GM21381 (cell line): ENCODE data around the gene DDR1.

Experiments used
- ATAC-seq: cut with Tn5 transposase; IDR thresholded peaks from one replicate; pipeline ENCODE4 v1.9.1; 2021; ENCODE audit warnings: mild to moderate bottlenecking, moderate library complexity; ENCODE audit not compliant: unreplicated experiment

Gene DDR1

DNA sequence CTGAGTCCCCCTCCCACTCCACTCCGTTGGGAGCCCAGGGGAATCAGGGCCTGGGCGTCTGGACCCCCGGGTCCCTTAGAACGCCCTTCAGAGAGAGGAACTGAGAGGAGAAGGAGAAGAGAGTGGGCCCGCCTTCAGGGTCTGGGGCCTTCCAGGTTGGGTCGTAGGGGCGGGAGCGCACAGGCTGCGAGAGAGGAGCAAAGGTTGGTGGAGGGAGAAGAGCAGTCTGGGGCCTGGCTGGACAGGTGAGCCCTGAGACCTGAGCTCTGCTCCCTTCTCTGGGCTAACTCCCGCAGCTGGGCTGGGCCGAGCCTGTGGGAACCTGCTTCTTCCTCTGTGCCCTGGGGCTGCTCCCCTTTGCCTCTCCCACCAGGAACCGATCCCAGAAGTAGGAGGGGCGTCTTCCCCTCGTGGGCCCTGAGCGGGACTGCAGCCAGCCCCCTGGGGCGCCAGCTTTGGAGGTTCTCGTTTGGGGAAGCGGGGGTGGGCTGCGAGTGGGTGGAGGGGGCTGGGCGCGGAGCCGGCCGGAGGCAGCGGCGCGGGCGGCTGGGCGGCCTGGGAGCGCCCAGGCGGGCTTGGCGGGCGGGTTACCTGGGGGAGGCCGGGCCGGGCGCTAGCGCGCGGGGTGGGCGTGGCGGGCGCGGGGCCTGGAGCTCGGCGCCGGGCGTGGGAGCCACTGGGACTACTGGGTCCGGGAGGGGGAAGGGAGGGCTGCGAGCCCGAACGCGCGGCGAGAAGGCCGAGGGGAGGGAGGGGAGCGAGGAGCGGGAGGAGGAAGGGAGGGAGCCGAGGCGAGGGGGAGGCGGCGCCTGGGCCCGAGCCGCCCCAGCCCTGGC lies at the start of gene DDR1:
DDR1 (plus strand) TSS at position 835 of the 836 bp plus-strand sequence. CDS start 4,211 bp downstream, outside the sequence.
- ATAC-seq: no peak

DNA sequence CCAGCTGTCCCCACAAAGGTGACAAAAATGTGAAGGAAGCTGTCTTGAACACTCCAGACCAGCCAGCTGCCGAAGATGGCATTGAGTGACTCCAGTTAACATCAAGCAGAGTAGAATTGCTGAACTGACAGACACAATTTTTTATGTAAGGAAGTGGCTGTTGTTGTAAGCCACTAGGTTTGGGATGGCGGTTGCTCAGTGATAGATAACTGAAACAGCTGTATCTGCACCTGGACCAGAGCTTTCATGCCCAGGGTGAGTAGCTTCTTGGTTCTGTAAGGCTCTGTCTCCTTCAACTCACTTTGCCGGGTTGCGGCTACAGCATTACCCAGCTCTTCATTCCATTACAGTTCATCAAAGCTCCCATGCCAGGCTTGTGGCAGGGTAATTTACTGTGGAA lies 49.7 kb upstream of the DDR1 start:
- ATAC-seq: no peak

DNA sequence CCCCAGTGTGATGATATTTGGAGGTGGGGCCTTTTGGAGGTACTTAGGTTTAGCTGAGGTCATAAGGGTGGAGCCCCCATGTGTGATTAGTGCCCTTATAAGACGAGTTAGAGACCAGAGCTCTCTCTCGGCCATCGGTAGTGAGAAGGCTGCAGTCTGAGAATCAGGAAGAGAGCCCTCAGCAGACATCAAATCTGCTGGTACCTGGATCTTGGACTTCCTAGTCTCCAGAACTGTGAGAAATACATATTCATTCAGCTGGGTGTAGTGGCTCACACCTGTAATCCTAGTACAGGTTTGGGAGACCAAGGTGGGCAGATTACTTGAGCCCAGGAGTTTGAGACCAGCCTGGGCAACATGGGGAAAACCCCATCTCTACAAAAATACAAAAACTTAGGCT lies 48.7 kb upstream of the DDR1 start:
- no peak for ATAC-seq

DNA sequence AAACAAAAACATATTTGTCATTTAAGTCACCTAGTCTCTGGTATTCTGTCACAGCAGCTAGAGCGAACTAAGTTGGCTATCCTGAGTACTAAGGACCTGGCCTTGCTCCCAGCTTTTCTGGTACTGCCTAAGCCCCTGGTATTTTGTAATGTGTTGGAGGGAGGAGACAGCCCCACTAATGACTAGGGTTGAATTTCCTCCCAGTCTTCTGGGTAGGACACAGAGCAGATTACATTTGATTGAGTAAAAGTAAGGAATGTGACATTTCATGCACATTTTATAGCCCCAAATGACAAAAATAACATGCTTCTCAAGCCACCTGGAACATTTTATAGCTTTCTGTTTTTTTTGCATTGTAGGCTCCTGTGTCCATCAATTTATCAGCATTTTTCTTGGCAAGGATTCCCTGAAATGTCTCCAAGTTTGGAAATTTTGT lies 47.9 kb upstream of the DDR1 start:
- no peak for ATAC-seq

DNA sequence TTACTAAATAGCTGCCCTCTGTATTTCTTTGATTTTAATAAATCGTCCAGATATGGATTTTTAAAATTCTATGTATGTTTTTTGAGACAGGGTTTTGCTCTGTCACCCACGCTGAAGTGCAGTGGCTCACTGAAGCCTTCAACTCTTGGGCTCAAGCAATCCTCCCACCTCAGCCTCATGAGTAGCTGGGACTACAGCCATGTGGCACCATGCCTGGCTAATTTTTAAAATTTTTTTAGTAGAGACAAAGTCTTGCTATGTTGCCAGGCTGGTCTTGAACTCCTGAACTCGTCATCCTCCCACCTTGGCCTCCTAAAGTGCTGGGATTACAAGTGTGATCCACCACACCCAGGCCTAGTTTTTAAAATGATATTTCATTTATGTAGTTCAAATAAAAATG lies 47.4 kb upstream of the DDR1 start:
- ATAC-seq: no peak

DNA sequence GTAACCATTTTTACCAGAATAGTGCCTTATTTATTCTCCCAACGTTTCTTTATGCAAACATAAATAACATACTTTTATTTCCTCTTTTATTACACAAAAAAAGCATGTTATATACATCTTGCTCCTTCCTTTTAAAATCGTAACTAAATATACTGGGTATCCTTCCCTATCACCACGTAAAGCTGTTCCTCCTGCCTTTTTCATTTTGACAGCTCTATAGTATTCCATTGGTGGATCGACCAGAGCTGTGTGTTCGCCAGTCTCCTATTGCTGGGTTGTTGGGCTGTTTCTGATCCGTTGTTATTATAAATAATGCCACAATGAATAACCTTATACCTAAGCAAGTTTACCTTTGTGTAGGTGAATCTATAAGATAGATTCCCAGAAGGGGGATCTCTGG lies 46.9 kb upstream of the DDR1 start:
- ATAC-seq: no peak

DNA sequence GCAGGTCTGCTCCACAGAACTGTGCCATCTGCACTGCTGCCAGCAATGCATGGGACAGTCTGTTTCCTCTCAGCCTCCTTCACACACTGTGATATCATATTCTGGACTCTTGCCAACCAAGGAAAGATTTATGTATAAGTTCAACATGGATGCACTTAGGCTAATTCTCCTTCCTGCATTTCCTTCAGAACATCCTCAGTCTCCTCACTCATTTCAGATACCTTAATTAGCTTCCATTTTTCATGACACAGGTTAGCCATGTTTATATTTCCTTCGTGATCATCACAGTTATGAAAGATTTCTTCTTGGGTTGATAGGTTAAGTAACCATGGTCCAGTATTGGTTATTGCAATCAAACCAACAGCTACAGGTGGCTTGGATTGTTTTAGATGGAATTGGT lies 46.4 kb upstream of the DDR1 start:
- no peak for ATAC-seq

DNA sequence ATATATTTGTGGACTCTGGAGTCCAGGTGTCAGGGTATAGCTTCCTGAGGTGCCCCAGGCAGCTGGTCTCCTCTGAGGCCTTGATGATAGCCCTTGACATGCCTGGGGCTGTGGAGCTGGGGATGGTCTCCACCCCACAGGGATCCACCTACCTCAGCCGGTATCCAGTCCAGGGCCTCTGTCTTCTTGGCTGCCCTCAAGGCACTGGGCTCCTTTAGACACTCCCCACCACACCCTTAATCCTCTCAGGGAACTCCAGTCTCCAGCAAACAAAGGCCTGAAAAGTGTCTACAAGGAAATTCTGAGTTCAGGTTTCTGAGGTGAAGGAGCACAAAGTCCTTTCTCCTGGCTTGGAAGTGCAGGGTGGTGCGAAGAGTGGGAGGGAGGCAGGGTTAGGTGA lies 44.6 kb upstream of the DDR1 start:
- no peak for ATAC-seq

DNA sequence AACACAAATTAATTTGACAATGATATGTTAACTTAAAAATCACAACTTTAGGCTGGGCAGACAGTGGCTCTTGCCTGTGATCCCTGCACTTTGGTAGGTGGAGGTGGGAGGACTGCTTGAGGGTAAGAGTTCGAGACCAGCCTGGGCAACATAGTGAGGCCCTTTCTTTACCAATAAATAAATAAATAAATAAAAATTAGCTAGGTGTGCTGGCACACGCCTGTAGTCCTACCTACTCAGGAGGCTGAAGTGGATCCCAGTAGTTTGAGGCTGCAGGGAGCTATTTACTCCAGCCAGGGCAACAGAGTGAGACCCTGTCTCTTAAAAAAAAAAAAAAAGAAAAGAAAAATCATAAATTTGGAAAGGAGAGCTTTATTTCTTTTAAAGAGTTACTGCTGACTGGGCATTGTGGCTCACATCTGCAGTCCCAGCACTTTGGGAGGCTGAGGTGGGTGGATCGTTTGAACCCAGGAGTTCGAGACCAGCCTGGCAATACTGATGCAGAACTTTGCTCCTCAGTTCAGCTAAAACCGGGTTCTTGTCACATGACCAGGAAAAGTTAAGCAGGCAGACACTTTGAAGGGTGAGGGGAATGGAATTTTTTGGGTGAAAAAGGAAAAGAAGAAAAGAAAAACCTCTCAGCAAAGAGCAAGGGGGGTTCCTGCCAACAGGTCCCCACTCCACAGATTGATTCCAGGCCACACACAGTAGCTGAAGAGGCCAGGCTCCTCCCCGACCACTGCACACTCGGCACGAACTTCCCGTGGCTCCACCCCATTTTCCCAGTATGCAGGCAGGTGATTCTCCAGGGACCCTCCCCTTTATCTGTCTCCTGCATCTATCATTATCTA lies 44.0 kb upstream of the DDR1 start:
- no peak for ATAC-seq

DNA sequence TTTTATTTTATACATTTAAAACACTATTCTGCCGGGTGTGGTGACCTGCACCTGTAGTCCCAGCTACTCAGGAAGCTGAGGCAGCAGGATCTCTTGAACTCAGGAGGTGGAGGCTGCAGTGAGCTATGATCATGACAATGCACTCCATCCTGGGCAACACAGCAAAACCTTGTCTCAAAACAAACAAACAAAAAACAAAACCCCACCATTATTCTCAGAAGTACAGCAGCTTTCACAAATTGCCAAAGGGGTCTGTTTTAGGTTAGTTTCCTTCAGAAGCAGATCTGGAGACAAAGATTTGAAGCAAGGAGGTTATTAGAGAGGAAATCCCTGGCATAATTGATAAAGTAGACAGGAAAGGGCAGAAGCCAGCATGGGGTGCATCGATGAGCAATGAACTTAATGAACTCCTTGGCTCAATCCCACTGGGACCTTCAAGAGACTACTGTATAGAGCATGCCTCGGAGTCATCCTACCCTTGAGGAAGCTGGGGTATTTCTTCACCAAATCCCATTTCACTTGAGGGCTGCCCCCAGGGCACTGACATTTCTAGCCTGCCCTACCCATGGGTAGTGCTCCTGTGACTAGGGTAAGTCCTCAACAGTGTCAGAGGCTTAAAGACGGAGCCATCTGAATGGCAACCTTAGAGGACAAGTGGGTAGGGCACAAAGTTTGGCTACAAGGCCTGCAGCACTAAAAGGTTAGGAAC lies 43.2 kb upstream of the DDR1 start:
- ATAC-seq: no peak

DNA sequence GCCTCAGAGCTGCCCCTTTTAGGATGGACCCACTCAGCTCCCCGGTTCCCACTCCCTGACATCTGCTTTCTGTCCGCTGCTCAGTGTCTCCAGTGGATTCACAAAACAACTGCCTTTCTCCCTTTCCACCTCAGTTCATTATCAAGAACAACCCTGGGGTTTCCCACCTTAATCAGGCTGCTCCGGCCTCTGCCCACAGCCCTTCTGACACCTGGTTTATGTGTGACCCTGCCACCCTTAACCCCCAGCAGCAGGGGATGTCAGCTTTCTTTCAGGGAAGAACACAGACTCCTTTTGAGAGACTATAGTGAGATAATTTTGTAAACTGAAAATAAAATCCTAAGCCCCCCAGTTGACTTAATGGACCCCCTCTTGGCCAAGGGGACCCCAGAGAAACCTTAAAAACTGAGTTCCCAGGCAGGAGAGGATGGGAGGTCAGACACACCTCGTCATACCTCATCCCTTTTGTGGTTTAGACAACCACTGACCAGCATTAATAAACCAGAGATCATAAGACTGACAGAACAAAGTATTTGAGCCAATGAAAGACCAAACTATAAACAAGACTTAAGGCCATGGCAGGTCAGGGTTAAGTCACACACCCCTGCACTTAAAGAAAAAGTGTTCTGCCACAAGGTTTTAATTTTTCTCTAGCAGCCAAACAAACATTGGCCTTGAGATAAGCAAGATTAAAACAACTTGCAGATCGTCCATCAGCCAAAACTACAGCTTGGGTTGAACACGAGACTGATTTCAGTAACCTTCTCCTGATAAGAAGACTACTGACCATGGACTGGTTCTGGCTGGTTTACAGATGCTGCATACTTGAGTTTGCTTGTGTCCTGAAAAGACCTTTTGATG lies 42.4 kb upstream of the DDR1 start:
- no peak for ATAC-seq

DNA sequence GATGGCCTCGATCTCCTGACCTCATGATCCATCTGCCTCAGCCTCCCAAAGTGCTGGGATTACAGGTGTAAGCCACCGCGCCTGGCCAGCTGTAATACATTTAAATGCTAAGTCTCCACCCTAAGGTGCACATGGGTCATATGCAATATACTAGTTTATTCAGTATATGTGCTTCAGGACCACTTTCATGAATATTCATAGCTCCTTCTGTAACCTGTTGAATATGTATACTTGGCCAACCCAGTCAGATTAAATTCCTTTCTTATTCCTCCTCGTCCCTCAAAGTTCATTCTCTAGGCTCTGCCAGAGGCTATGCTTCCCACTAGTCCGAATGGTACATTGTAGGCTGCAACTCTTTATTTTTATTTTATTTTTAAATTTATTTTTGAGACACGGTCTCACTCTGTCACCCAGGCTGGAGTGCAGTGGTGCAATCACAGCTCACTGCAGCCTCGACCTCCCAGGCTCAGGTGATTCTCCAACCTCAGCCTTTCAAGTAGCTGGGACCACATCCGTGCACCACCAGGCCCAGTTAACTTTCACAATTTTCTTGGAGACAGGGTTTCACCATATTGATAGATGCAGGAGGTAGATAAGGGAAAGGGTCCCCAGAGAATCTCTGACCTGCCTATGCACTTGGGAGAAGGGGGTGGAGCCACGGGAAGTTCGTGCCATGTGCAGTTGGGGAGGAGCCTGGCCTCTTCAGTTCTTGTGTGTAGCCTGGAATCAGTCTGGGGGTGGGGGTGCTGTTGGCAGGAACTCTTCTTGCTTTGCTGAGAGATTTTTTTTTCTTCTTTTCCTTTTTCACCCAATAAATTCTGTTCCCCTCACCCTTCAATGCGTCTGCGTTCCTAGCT lies 41.3 kb upstream of the DDR1 start:
- ATAC-seq: no peak

DNA sequence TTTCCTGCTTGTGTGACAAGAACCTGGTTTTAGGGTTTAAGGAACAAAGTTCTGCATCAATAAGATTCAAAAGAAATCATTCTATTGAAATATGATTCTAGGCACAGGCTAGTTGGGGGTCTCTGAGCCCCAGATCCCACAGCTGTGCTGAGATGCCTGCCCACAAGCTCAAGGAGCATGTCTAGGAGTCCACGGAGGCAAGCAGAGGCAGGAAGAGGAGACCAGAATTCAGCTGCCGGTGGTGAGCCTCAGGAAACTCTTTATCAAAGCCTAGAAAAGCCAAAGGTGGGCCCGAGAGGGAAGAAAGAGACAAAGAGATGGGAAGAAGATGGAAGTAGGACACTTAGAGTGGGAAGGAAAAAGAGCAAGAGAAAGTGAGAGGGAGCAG lies 40.7 kb upstream of the DDR1 start:
- ATAC-seq: no peak

DNA sequence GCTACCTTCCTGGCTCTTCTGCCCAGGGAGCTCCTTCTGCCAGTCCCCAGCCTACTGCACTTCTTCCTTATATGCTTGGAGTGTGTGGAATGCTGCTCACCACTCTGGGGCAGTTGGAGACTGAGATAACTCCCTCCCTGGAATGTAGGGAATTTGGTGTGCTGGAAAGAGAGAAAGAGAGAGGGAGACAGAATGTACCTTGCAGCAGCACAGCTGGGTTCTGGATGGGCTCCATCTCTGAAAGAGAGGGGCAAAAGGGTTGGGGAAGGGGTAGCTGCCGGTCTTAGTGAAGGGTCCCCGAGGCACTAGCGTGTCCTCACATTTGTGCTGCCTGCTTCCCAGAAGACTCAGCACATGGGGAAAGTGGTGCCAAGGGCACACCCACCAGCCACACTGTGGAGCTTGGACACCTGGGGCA lies 40.2 kb upstream of the DDR1 start:
- ATAC-seq: no peak

DNA sequence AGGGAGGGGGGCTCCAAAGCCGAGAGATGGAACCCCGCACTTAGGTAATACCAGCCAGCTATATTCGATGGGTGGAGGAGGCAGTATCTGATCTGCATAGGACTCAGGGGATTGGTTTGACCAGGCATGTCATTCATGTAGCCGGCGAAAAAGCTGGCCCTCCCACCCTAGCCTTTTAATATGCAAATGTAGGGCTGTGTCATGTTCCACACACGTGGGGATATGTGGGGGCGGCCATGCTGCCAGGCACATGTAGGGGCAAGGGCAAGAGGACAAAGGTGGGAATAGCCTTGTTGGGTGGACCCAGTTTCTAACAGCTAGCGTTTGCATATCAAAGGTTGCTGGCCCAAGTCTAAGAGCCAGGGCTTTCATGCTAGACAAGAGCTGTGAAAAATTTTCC lies 39.1 kb upstream of the DDR1 start:
- no peak for ATAC-seq

DNA sequence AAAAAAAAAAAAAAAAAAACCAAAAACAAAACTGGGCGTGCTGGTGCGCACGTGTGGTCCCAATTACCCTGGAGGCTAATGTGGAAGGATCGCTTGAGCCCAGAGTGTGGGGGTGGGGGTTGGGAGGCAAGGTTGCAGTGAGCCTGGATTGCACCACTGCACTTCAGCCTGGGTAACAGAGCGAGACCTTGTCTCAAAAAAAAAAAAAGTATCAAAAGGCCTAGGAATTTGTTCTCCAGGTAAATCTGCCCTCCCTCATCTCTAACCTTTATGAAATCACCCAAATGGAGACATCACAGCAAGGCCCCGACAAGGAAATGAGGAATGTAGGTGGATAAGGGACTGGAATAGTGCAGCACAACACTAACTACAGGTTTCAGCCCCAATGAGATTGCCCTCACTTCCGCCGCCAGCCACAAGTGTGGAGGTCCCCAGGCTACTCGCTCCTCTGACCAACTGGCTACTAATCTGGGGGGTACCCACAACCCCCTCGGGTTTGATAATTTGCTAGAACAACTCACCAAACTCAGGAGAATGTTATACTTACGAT lies 36.8 kb upstream of the DDR1 start:
- ATAC-seq: no peak

DNA sequence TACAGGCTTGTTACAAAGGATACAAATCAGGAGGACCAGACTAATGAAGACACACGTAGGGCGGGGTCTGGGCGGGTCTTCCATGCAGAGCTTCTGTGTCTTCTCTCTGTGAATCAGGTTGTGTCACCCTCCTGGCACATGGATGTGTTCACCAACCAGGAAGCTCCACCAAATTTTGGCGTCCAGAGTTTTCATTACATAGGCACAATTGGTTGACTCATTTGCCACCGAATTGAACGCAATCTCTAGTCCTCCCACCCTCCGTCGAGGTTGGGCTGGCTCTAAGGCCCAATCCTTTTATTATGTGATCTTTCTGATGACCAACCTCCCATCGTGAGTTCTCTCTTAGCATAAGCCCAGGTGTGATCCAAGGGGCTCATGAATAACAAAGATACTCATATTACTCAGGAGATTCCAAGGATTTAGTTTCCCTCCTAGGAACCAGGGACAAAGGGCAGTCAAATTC lies 36.3 kb upstream of the DDR1 start:
- ATAC-seq: no peak

DNA sequence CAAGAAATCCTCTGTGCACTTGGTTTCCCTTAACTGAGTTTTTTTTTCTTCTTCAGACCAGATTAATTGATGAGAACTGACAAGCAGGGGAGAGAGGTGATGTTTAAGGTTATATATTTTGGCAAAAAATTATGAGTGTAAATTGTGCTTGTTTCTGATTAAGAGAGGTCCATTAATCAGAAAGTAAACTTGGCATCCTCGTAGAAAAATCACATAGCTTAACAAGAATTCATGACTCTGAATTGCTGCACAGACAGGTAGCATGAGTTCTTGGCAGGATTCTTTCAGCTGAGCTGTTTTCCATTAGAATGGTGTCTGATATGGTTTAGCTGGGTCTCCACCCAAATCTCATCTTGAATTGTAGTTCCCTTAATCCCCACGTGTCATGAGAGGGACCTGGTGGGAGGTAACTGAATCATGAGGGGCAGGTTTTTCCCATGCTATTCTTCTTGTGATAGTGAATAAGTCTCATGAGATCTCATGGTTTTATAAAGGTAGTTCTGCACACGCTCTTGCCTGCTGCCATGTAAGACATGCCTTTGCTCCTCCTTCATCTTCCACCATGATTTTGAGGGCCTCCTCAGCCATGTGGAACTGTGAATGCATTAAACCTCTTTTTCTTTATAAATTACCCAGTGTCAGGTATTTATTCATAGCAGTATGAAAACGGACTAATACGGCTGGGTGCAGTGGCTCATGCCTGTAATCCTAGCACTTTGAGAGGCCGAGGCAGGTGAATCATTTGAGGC lies 34.2 kb upstream of the DDR1 start:
- no peak for ATAC-seq
